IPS DF 4.7 (cell line): ENCODE measurements around the gene LZTS2.

Experiments used
- DNase-seq: peaks from one replicate; pipeline ENCODE4 v3.0.0-alpha.2; 2013; ENCODE audit warnings: low spot score; ENCODE audit errors: extremely low read depth

Gene LZTS2

DNA sequence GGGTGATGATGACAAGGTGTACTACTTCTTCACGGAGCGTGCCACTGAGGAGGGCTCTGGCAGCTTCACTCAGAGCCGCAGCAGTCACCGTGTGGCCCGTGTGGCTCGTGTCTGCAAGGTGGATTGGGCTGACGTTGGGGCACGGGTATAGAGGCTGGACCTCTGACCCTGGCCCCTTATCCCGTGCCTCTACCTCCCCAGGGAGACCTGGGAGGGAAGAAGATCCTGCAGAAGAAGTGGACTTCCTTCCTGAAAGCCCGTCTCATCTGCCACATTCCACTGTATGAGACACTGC lies 20.8 kb upstream of the LZTS2 start:
- DNase-seq: no peak

DNA sequence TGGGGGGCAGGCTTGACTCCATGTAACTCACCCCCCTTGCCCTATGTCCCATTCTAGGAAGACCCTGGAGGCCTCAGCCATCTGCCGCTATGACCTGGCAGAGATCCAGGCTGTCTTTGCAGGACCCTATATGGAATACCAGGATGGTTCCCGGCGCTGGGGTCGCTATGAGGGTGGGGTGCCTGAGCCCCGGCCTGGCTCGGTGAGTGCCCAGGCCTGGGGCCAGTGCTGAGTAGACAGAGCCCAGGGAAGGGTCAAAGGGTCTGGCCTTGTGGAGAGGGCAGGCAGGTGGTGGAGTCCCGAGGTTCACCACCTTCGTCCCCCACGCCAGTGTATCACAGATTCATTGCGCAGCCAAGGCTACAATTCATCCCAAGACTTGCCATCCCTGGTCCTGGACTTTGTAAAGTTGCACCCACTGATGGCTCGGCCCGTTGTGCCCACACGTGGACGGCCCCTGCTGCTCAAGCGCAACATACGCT lies 19.8 kb upstream of the LZTS2 start:
- no peak for DNase-seq

DNA sequence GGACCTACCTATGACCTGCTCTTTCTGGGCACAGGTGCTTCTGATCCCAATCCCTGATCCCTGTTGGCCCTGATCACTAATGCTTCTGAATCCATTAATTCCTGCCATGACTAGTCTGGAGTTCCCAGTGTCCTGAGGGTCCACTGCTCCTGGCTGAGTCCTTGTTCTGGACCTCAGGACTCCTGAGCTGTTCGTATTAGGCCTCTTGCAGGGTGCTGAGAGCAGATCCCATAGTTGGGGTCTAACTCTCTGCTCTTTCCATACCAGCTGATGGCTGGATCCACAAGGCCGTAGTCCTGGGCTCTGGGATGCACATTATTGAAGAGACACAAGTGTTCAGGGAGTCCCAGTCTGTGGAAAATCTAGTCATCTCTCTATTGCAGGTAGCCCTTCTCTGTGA lies 19.3 kb upstream of the LZTS2 start:
- no peak for DNase-seq

DNA sequence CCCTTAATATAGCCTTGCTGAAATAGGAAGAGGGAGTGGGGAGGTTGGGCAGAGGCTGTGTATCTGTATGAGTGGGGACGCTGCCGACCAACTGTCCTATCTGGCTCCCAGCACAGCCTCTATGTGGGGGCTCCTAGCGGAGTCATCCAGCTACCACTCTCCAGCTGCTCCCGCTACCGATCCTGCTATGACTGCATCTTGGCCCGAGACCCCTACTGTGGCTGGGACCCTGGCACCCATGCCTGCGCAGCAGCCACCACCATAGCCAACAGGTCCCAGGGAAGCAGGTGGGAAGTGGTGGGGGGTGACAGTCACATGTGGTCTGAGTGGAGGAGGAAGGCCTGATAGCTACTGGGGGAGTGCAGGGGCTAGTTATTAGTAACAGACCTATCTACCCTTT lies 18.9 kb upstream of the LZTS2 start:
- DNase-seq: no peak

DNA sequence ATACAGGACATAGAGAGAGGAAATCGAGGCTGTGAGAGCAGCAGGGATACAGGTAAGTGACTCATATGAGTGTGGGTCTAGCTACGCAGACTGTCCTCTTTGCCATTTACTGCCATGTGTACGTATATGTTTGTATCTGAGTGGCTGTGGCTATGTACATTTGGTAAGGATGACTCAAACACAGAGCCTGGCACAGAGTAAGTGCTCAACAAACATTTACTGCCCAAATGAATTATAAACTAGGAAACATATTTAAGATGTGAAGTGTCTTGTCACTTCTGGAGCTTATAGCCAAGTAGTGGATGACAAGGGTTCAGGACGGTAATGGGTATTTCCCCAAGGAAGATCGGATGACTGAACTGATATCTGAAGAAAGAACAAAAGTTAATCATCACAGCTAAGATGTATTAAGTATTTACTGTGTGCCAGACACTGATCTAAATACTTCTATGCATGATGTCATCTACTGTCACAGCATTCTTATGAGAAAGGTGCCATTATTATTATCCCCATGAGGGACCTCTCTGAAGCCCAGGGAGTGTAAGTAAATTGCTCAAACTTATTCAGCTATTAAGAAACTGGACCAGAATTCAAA lies 18.3 kb upstream of the LZTS2 start:
- DNase-seq: no peak

DNA sequence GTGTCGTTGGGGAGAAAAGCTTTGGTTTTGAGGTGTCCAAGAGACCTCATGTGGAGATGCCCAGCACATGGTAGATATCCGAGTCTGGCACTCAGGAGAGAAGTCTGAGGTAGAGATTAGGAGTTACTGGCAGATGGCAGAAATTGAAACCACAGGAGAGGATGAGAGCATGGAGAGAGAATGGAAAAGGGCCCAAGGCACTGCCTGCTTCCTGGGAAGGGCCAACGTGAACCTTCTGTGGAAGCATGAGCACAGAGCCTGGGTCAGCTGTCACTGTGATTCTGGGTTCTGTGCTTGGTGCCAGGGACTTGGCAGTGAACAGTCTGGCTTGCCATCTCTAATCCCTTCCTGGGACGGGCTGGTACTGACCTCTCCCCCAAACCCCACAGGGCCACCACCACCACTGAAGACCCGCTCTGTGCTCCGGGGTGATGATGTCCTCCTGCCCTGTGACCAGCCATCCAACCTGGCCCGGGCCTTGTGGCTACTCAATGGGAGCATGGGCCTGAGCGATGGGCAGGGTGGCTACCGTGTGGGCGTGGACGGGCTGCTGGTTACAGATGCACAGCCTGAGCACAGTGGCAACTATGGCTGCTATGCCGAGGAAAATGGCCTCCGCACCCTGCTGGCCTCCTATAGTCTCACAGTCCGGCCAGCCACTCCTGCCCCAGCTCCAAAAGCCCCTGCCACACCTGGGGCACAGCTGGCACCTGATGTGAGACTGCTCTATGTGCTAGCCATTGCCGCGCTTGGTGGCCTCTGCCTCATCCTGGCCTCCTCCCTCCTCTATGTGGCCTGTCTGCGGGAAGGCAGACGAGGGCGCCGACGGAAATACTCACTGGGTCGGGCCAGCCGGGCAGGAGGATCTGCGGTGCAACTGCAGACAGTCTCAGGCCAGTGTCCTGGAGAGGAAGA lies 16.4 kb upstream of the LZTS2 start:
- DNase-seq: no peak

DNA sequence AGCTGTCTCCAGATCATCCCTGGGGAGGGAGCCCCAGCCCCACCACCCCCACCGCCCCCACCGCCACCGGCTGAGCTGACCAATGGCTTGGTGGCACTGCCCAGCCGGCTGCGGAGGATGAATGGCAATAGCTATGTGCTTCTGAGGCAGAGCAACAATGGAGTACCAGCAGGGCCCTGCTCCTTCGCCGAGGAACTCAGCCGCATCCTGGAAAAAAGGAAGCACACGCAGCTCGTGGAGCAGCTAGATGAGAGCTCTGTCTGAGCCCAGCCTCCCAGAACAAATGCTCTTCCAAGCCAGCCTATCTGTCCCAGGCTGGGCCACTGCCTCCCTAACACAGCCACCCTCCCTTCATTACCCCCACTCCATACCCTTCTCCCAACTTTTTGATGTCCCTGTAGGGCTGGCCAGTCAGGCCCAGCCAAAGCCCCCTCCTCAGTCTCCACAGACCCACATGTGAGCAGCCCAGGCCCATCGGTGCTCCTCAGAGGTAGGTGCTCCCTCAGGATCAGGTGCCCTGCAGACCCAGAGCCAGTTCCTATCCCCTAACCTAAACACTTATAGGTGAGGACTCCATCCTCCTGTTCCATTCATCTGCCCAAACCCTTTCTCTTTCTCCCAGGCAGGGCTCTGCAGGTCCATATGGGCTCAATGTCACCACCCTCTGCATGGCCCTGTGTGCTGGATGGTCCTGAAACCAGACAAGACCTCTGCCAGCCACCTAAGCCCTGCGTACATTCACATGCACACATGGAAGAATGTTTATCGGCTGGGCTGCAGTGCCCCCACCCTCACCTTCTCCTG lies 15.5 kb upstream of the LZTS2 start:
- no peak for DNase-seq

DNA sequence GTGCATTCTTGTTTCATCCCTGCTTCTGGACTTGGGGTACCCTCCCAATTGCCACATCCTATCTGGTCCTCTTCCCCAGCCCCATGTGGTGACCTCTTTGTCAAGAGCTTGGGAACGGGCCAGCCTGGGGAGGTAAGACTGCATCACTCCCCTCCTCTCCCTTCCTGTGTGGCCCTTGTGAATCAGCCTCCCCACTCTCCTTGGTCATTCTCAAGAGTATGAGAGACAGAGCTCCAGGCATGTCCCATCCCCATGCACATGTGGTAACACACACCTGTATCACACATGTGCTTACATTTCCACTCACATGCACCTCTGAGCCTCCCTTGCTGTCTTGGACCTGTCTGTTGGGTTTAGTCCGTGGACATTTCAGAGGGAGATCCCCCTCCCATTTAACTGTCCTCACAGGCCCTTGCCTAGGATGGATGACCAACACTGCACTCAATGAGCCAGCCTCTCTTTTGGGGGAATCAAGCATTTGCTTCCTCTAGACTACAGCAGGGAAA lies 14.9 kb upstream of the LZTS2 start:
- DNase-seq: no peak

DNA sequence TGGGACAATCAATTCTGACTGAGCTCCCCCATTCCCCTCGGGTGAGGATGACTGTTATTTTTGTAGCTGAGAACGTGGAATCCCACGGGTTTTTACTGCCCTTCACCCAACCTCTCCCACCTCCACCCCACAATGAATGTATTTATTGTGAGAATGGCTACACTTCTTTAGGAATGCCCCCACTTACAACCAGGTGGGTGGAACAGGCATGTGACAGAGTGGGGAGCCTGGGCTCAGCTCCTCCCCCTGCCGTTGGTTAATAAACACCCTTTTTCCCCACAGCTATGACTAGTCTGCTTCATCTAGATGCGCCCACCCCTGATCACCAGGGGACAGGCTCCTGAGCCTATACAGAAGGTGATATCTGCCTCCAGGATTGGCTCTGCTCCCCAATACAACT lies 14.3 kb upstream of the LZTS2 start:
- no peak for DNase-seq

DNA sequence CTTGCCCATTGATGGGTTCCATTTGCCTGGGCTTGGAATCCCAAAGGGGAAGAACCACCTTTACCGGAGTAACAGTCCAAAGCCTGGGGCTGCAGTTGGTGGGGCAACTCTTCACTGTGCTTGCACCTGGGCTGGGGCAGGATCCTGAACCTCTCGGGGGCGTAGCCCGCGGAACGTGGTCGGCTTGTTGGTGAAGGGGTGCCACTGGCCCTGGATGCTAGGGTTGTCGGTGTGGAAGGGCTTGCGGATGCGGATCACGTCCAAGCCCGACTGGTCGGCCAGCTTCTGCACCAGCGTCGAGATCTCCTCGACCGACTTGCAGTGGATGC lies 13.0 kb upstream of the LZTS2 start:
- no peak for DNase-seq

DNA sequence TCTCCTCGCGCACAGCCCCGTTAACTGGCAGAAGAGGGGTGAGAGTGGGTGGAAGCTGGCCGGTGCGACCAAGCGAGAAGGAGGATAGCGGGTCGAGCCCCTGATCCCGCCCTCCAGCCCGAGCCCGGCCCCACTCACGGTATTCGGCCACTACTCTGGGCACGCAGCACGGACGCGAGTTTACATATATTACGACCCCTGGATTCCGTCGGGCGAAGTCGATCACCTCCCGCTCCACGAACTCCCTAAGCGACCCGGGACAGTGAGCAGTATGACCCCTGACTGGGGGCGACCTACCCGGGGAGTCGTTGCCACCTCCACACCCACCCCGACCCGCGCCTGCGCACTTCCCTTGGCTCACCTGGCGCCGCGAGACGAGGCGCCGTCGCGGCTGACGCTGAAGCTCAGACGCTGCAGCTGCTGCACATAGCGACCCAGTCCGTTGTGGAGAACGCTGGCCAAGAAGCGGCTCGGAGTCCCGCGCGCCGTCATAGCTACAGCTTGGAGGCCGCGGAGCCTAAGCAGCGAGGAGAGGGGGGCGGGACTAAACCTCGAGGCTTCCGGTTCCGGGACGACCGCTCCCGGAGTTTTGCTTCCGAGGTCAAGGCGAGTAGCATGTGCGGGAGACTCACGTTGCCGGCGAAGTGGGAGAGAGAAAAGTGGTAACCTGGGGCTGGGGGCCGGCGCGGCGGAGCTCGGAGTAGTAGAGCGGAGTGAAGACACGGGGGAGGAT lies 12.5 kb upstream of the LZTS2 start, which contains the start of the genes MRPL43 and TWNK:
TSS of gene MRPL43 (minus strand) at position 546 of the 733 bp plus-strand sequence. CDS start at position 492, 54 bp downstream.
TSS of gene TWNK (plus strand) at position 592 of the 733 bp plus-strand sequence. CDS start 668 bp downstream, outside the sequence.
- no peak for DNase-seq

DNA sequence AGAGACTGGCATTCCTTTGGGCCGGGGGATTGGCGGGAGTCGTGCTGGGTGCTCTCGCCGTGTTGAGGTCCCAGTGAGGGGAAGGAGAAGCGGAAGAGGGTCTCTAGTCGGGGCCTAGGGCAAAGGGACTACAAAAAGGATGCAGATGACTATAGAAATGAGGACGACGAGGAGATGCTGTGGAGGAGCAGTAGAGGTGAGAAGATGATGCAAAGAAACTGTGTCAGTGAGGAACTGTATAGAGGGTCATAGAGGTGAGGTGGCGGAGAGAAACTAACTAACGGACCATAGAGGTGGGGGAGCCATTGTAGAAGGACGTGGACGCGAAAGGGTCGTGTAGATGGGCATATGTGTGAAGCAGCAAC lies 11.9 kb upstream of the LZTS2 start:
- no peak for DNase-seq

DNA sequence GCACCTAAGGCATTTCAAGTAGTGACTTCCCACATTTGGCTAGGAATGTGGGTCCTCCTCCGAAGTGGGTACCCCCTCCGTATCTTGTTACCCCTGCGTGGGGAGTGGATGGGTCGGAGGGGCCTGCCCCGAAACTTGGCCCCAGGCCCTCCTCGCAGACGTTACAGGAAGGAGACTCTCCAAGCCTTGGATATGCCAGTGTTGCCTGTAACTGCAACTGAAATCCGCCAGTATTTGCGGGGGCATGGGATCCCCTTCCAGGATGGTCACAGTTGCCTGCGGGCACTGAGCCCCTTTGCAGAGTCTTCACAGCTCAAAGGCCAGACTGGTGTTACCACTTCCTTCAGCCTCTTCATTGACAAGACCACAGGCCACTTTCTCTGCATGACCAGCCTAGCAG lies 11.4 kb upstream of the LZTS2 start:
- DNase-seq: no peak

DNA sequence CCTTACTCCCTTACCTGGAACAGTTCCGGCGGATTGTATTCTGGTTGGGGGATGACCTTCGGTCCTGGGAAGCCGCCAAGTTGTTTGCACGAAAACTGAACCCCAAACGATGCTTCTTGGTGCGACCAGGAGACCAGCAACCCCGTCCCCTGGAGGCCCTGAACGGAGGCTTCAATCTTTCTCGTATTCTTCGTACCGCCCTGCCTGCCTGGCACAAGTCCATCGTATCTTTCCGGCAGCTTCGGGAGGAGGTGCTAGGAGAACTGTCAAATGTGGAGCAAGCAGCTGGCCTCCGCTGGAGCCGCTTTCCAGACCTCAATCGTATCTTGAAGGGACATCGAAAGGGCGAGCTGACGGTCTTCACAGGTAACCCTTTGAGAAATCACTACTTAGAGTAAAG lies 10.5 kb upstream of the LZTS2 start:
- no peak for DNase-seq

DNA sequence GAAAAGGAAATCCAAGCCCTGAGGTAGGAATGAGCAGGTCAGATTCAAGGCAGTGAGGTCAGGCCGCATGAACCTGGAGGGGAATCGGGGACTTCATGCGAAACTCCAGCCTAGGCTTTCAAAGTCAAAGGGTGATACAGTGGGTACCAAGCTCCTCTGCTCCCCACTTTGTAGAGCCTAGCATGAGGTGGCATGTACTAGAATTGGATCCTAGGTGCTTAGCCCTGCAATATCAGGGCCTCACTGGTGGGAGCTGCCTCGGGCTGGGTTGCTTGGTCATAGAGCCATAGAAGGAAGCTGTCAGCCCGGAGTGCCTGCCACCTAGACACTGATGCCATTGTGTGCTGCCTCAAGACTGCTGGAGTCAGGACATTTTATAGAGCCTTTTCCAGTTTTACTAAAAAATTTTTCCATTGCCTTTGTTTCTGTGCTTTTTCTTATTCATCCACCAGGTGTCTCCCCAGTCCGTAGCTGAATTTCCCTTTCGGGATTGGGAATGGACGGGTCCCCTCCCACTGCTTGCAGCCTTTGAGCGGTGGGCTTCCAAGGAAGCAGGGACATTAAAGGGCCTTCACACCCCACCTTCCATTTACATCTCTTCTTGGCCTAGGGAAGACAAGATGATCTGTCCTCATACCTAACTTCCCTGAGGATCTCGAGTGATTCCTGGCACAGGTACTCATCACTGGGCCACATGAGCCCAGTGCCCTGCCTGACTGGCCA lies 5.5 kb upstream of the LZTS2 start:
- DNase-seq: no peak

DNA sequence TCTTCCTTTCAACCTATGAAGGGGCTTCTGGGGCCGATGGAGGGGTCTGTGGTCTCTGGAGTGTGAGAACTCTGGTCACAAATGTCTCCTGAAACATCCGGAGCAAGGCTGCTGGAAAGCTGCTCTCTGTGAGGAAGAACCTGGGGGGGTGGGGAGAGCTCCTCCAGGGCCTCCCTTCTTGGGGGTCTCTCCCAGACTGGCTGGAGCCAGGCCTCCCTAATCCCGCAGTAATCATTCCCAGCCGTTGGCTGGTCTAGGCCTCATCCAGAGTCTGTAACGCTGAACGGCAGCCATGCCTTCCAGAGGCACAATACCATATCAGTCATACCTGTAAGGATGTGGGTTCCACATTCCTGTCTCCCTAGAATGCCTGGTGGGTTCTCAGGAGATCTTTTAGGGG lies 4.4 kb upstream of the LZTS2 start:
- no peak for DNase-seq

DNA sequence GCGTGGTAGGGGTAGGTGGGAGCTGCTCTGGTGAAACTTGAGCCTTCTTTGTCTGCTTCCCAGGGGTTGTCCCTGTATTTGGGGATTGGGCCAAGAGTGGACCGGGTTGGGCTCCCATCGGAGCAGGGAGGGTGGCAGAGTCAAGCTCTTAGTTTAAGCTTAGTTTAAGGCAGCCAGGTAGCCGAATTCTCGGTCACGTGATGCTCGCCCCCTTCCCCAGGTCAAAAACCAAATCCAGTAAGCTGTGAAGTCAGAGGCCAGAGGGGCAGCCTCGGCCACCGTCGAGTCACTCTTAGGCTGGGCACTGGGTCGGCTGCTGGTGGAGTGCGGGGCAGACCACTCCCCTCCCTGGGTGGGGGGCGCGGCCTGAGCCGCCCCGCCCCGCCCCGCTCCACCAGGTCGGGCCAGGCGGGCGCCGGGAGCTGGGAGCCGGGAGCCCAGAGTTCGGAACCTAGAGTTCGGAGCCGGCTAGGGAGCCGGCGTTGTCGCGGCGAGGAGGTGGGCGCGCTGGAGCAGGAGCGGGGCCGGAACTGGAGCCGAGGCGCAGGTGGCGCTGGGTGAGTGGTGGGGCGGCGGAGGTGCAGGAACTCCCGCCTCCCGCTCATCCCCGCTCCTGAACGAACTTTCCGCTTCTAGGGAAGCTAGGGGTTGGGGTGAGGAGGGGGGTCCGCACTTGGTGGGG lies 2.8 kb upstream of the LZTS2 start:
- DNase-seq: no peak

DNA sequence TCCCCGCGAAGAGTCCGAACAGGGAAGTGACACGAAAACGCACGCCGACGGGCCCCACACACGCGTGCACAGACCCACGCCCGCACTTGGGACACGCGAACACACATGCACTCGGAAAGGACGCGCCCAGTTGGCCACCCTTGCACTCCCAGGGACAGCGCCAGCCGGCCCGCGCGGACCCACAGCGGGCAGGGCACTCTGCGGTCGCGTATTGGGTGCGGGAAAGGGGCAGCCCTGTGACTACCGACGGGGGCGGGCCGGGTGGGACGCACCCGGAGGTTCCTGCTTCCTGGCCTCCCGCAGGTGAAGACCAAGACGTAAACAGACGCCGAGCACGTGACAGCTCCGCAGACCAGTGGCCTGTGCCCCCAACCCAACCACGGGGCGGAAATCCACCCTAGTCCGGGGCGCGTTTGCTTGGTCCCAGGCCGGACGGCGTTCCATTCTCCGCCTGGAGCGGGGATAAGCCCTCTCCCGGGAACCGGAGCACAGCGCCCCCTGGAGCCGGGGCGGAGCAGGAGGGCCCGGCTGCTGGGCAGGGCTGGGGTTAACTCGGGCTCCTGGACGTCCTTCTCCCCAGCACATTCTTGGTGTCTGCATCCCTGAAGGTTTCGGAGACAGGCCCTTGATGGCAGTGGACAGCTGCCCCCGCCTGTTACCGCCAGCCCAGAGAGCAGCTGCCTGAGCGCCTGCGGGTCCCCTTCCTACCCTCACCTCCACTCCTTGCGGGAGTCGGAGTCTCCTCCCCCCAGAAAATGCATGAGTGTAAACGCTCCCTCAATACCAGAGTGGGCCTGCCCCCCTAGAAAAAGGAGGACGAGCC lies 2.0 kb upstream of the LZTS2 start:
- no peak for DNase-seq
